Liver (tissue), 9 donors: ENCODE measurements around the gene VSTM2L. TPM values are rescaled to one million over a fixed set of nuclear protein-coding genes. Genes with fewer than 3 reads are reported as not detected.
A peak's percentile ranks its signal among the peaks of the same experiment; 100 is the strongest.

Experiments used
- DNase-seq: peaks from one replicate; pipeline ENCODE4 v3.0.0-alpha.2; 2017; ENCODE audit warnings: low spot score
- H3K27ac ChIP-seq, 2 donors: one replicate each; pipeline ENCODE4 v1.7.0; 2013; ENCODE audit warnings: inconsistent platforms in 2 of 2, low read length in 2 of 2, control low read depth in 1 of 2, low read depth in 1 of 2, mild to moderate bottlenecking in 1 of 2
- H3K27me3 ChIP-seq, 4 donors: one replicate each; pipeline versions ENCODE4 v1.6.1 to v1.7.0; 2013; ENCODE audit warnings: low read length in 3 of 4, inconsistent platforms in 1 of 4, mild to moderate bottlenecking in 1 of 4, moderate library complexity in 1 of 4; ENCODE audit not compliant: control insufficient read depth in 4 of 4, insufficient read depth in 4 of 4
- H3K36me3 ChIP-seq, 4 donors: one replicate each; pipeline versions ENCODE4 v1.6.1 to v1.7.0; 2013; ENCODE audit warnings: low read length in 3 of 4, mild to moderate bottlenecking in 3 of 4, low read depth in 1 of 4, moderate library complexity in 1 of 4; ENCODE audit not compliant: control insufficient read depth in 4 of 4, insufficient read depth in 3 of 4
- H3K4me1 ChIP-seq, 4 donors: one replicate each; pipeline versions ENCODE4 v1.6.1 to v1.7.0; 2013; ENCODE audit warnings: low read length in 3 of 4, mild to moderate bottlenecking in 3 of 4, moderate library complexity in 1 of 4; ENCODE audit not compliant: control insufficient read depth in 4 of 4, insufficient read depth in 4 of 4
- H3K4me3 ChIP-seq, 3 donors: one replicate each; pipeline versions ENCODE4 v1.6.1 to v1.7.0; 2013; ENCODE audit warnings: low read length in 3 of 3, control low read depth in 1 of 3, low read depth in 1 of 3, mild to moderate bottlenecking in 1 of 3
- H3K9ac ChIP-seq, 2 donors: one replicate each; pipeline ENCODE4 v1.7.0; 2013; ENCODE audit warnings: low read length in 2 of 2, mild to moderate bottlenecking in 2 of 2, moderate library complexity in 2 of 2, control low read depth in 1 of 2, low read depth in 1 of 2
- H3K9me3 ChIP-seq, 4 donors: one replicate each; pipeline versions ENCODE4 v1.6.1 to v1.7.0; 2013; ENCODE audit warnings: low read length in 3 of 4; ENCODE audit not compliant: control insufficient read depth in 4 of 4
- ATF3 ChIP-seq: IDR thresholded peaks from 2 replicates; pipeline ENCODE4 v1.6.1; 2016; ENCODE audit warnings: antibody characterized with exemption
- CTCF ChIP-seq: fragments of 150-350 bp; IDR thresholded peaks from 2 replicates; pipeline ENCODE4 v1.5.1; 2017; ENCODE audit warnings: improper control_type of control experiment, low read depth, low read length; ENCODE audit not compliant: missing input control
- EGR1 ChIP-seq, 2 donors: IDR thresholded peaks; 2 replicates each; pipeline ENCODE4 v1.6.1; 2016 to 2018; ENCODE audit warnings: antibody characterized with exemption in 2 of 2, low read depth in 2 of 2
- FOXA2 ChIP-seq: IDR thresholded peaks from 2 replicates; pipeline ENCODE4 v1.6.1; 2016; ENCODE audit warnings: antibody characterized with exemption
- HNF4A ChIP-seq, 2 donors: conservative IDR thresholded peaks; 2 replicates each; pipeline ENCODE4 v1.6.1; 2016; ENCODE audit warnings: antibody characterized with exemption in 2 of 2, mild to moderate bottlenecking in 2 of 2
- HNF4G ChIP-seq: IDR thresholded peaks from 2 replicates; pipeline ENCODE4 v1.6.1; 2016; ENCODE audit warnings: antibody characterized with exemption
- JUND ChIP-seq, 2 donors: IDR thresholded peaks; 2 replicates each; pipeline ENCODE4 v1.6.1; 2016; ENCODE audit warnings: antibody characterized with exemption in 2 of 2
- MAX ChIP-seq: IDR thresholded peaks from 2 replicates; pipeline ENCODE4 v1.6.1; 2016; ENCODE audit warnings: antibody characterized with exemption
- NR2F2 ChIP-seq: IDR thresholded peaks from 2 replicates; pipeline ENCODE4 v1.6.1; 2016; ENCODE audit warnings: antibody characterized with exemption
- RAD21 ChIP-seq, 2 donors: IDR thresholded peaks; 2 replicates each; pipeline ENCODE4 v1.6.1; 2016; ENCODE audit warnings: antibody characterized with exemption in 2 of 2, mild to moderate bottlenecking in 2 of 2
- REST ChIP-seq: IDR thresholded peaks from 2 replicates; pipeline ENCODE4 v1.6.1; 2016; ENCODE audit warnings: antibody characterized with exemption, mild to moderate bottlenecking
- RXRA ChIP-seq, 2 donors: IDR thresholded peaks; 2 replicates each; pipeline ENCODE4 v1.6.1; 2017 to 2018; ENCODE audit warnings: antibody characterized with exemption in 2 of 2, mild to moderate bottlenecking in 1 of 2
- SP1 ChIP-seq: IDR thresholded peaks from 2 replicates; pipeline ENCODE4 v1.6.1; 2018; ENCODE audit warnings: antibody characterized with exemption, mild to moderate bottlenecking
- TAF1 ChIP-seq: conservative IDR thresholded peaks from 2 replicates; pipeline ENCODE4 v1.6.1; 2016; ENCODE audit warnings: antibody characterized with exemption, mild to moderate bottlenecking
- YY1 ChIP-seq: IDR thresholded peaks from 2 replicates; pipeline ENCODE4 v1.6.1; 2016; ENCODE audit warnings: antibody characterized with exemption, mild to moderate bottlenecking
- ZBTB33 ChIP-seq: IDR thresholded peaks from 2 replicates; pipeline ENCODE4 v1.6.1; 2016; ENCODE audit warnings: antibody characterized with exemption
- whole genome bisulfite sequencing: extraction: QIAGEN DNeasy Blood & Tissue Kit; methylation state at CpG from one replicate; pipeline ENCODE4 v1.1.7; 2013; 5-methylcytosine and 5-hydroxymethylcytosine counted together
- polyA plus RNA-seq, 2 donors: library from polyadenylated mRNA; stranded (reverse) in 1 of 2; unstranded in 1 of 2; fragments of 200-250 nt in 1 of 2; fragments of >200 nt in 1 of 2; fragmentation: Nextera tagmentation in 1 of 2; extraction: Ambion mirVana in 1 of 2; gene quantifications; one replicate each; pipeline versions ENCODE4 v1.2.1 to v1.2.3, GENCODE V29; 2013 to 2015
- total RNA-seq, 2 donors: library from RNA; depleted of rRNA; stranded (reverse); fragments of >200 nt; gene quantifications; one replicate each; pipeline ENCODE4 v1.2.3, GENCODE V29; 2014
- donor health status: healthy.
- donor health status: healthy.
- donor health status: healthy.
- donor health status: healthy.
- donor health status: healthy.

The VSTM2L gene
- total and polyA plus RNA-seq, 4 donors: 0.31 to 0.79 (median 0.56) TPM

- DNase-seq: peak; percentile 32
- no peak overlapping the region for H3K9ac ChIP-seq
- no peak for TF ChIP-seq RXRA (IDR thresholded peaks at IDR 0.05)
- no peak for TF ChIP-seq MAX
- TF ChIP-seq EGR1 (IDR thresholded peaks at IDR 0.05; ENCODE audit: low read depth in 2 of 2): no peak
- TF ChIP-seq CTCF: no peak
- no peak for TF ChIP-seq FOXA2
- no peak for TF ChIP-seq SP1
- no peak for TF ChIP-seq YY1
- no peak for TF ChIP-seq RAD21 (IDR thresholded peaks at IDR 0.05)
- TF ChIP-seq NR2F2: no peak
- TF ChIP-seq HNF4G: no peak
- no peak for TF ChIP-seq ZBTB33
- no peak for TF ChIP-seq TAF1
- no peak for TF ChIP-seq JUND (IDR thresholded peaks at IDR 0.05)
- no peak overlapping the region for H3K4me3 ChIP-seq
- no peaks in the 10 kb centered on the region for H3K27me3 ChIP-seq
- peaks cover 10 to 68% (median 50%) of the 10 kb centered on the region in 4 donors for H3K4me1 ChIP-seq
- 64% methylated on average over 7 of the region's 7 CpGs for whole genome bisulfite sequencing
- H3K9me3 ChIP-seq: no peaks in the 10 kb centered on the region
- peaks cover 0 to 7% (median 2%) of the 10 kb centered on the region in 4 donors for H3K36me3 ChIP-seq
- H3K27ac ChIP-seq: peak overlapping the region in 1 of 2 donors; percentile 6
Observed at GRCh38 chr20:37989601-37990295, 86.8 kb downstream of the VSTM2L start.

GRCh38 chr20:37990571-37991151, 87.7 kb downstream of the VSTM2L start:
- Histone ChIP-seq H3K27me3 (no peaks in the 10 kb centered on the region), H3K27ac (no peak overlapping the region), H3K36me3 (peaks cover 6 to 16% (median 8%) of the 10 kb centered on the region in 4 donors), H3K9ac (peak overlapping the region in 1 of 2 donors; percentile 12), H3K4me1 (peaks cover 8 to 59% (median 42%) of the 10 kb centered on the region in 4 donors), H3K9me3 (no peaks in the 10 kb centered on the region), H3K4me3 (no peak overlapping the region)
- 19% methylated on average over 10 of the region's 10 CpGs for WGBS
- TF ChIP-seq REST (peak; percentile 75), YY1 (peak; percentile 55), SP1 (peak; percentile 33), ATF3 (no peak), RXRA (IDR thresholded peaks at IDR 0.05) (peak; percentile 14 to 46), MAX (peak; percentile 71), HNF4A (conservative IDR thresholded peaks at IDR 0.05) (peak in 1 of 2 donors; percentile 25), ZBTB33 (no peak)
- DNase-seq: no peak
